GM12873 (cell line): ENCODE results near the gene VKORC1.

Experiments
- CTCF ChIP-seq: IDR thresholded peaks from 2 replicates; pipeline ENCODE4 v1.5.1; 2012; ENCODE audit warnings: low read depth, mild to moderate bottlenecking, moderate library complexity, low read length, control low read depth; ENCODE audit not compliant: insufficient read depth; ENCODE audit errors: missing control alignments

Gene VKORC1

GRCh38 chr16:31085411-31085810 is 9.2 kb downstream of the VKORC1 start:
- TF ChIP-seq CTCF: no peak

- no peak for TF ChIP-seq CTCF
Measured at GRCh38 chr16:31084584-31085302, 9.9 kb downstream of the VKORC1 start.

- TF ChIP-seq CTCF: no peak
Measured at GRCh38 chr16:31083981-31084380, 10.6 kb downstream of the VKORC1 start.

GRCh38 chr16:31083556-31083955 is 11.0 kb downstream of the VKORC1 start:
- TF ChIP-seq CTCF: no peak

- no peak for TF ChIP-seq CTCF
Measured at GRCh38 chr16:31083081-31083480, 11.5 kb downstream of the VKORC1 start.

- no peak for TF ChIP-seq CTCF
Measured at GRCh38 chr16:31082368-31083045, 12.1 kb downstream of the VKORC1 start.

GRCh38 chr16:31081428-31082351 is 12.9 kb downstream of the VKORC1 start:
- TF ChIP-seq CTCF: no peak
